Measurements from ENCODE around the gene NFE2. TPM values are rescaled to one million over a fixed set of nuclear protein-coding genes. Genes with fewer than 3 reads are reported as not detected.

The NFE2 gene
- total RNA-seq, 1 experiment from 2014 or later, result 2.4 TPM

GRCh38 chr12:54286042-54287030 is 14.5 kb downstream of the NFE2 start (continued):
- TF ChIP-seq SMAD4 (CRISPR knock-in tag; IDR thresholded peaks at IDR 0.05) (no peak), EMX1 (CRISPR knock-in tag; IDR thresholded peaks at IDR 0.05) (peak; percentile 94), ZNF138 (CRISPR knock-in tag; conservative IDR thresholded peaks at IDR 0.05) (no peak), RORB (CRISPR knock-in tag; IDR thresholded peaks at IDR 0.05) (no peak), JAZF1 (CRISPR knock-in tag; IDR thresholded peaks at IDR 0.05) (no peak), FOXP4 (CRISPR knock-in tag; IDR thresholded peaks at IDR 0.05) (no peak), ZNF671 (CRISPR knock-in tag; IDR thresholded peaks at IDR 0.05) (peak; percentile 96)
- TF ChIP-seq, protein P1, sequence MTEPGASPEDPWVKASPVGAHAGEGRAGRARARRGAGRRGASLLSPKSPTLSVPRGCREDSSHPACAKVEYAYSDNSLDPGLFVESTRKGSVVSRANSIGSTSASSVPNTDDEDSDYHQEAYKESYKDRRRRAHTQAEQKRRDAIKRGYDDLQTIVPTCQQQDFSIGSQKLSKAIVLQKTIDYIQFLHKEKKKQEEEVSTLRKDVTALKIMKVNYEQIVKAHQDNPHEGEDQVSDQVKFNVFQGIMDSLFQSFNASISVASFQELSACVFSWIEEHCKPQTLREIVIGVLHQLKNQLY (CRISPR knock-in tag; IDR thresholded peaks at IDR 0.05), result no peak
- TF ChIP-seq, protein P2, sequence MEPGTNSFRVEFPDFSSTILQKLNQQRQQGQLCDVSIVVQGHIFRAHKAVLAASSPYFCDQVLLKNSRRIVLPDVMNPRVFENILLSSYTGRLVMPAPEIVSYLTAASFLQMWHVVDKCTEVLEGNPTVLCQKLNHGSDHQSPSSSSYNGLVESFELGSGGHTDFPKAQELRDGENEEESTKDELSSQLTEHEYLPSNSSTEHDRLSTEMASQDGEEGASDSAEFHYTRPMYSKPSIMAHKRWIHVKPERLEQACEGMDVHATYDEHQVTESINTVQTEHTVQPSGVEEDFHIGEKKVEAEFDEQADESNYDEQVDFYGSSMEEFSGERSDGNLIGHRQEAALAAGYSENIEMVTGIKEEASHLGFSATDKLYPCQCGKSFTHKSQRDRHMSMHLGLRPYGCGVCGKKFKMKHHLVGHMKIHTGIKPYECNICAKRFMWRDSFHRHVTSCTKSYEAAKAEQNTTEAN (CRISPR knock-in tag; IDR thresholded peaks at IDR 0.05), result no peak
- TF ChIP-seq, protein P3, sequence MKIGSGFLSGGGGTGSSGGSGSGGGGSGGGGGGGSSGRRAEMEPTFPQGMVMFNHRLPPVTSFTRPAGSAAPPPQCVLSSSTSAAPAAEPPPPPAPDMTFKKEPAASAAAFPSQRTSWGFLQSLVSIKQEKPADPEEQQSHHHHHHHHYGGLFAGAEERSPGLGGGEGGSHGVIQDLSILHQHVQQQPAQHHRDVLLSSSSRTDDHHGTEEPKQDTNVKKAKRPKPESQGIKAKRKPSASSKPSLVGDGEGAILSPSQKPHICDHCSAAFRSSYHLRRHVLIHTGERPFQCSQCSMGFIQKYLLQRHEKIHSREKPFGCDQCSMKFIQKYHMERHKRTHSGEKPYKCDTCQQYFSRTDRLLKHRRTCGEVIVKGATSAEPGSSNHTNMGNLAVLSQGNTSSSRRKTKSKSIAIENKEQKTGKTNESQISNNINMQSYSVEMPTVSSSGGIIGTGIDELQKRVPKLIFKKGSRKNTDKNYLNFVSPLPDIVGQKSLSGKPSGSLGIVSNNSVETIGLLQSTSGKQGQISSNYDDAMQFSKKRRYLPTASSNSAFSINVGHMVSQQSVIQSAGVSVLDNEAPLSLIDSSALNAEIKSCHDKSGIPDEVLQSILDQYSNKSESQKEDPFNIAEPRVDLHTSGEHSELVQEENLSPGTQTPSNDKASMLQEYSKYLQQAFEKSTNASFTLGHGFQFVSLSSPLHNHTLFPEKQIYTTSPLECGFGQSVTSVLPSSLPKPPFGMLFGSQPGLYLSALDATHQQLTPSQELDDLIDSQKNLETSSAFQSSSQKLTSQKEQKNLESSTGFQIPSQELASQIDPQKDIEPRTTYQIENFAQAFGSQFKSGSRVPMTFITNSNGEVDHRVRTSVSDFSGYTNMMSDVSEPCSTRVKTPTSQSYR (CRISPR knock-in tag; IDR thresholded peaks at IDR 0.05), result no peak

GRCh38 chr12:54285150-54286041 is 15.4 kb downstream of the NFE2 start:
- Mint-ChIP-seq H3K27me3 (ENCODE audit: low read depth) (no peaks in the 10 kb centered on the region), H3K36me3 (no peaks in the 10 kb centered on the region; the same call in 1 of the 2 replicates), H3K9me3 (no peaks in the 10 kb centered on the region), H3K4me3 (peak overlapping the region; percentile 10), H3K4me1 (peaks cover 41% of the 10 kb centered on the region), H3K27ac (peak overlapping the region; percentile 81)
- no peak for DNase-seq (ENCODE audit: low spot score)
- ATAC-seq, result no peak
- ChIA-PET POLR2A (interaction anchor here (0.6 to 3.9 kb wide), 7 partner anchors 11 to 74 kb away, joined by 4 to 23 read pairs (median 6); partner anchors contain the start of genes COPZ1 and NFE2), CTCF (interaction anchor here (1.8 to 2.6 kb wide), 5 partner anchors 15 to 85 kb away, joined by 3 to 12 read pairs (median 7); partner anchors contain the start of genes COPZ1 and NFE2)
- TF ChIP-seq ZNF532 (CRISPR knock-in tag; IDR thresholded peaks at IDR 0.05; ENCODE audit: borderline replicate concordance) (0 out of 2 replicates have a peak, but pooled peaks have one; percentile 73), SOX15 (CRISPR knock-in tag; IDR thresholded peaks at IDR 0.05) (no peak), ATF1 (CRISPR knock-in tag; IDR thresholded peaks at IDR 0.05) (no peak), EMX1 (CRISPR knock-in tag; IDR thresholded peaks at IDR 0.05) (peak; percentile 82), OVOL2 (CRISPR knock-in tag; IDR thresholded peaks at IDR 0.05; ENCODE audit: borderline replicate concordance) (no peak)
- TF ChIP-seq, protein P4, sequence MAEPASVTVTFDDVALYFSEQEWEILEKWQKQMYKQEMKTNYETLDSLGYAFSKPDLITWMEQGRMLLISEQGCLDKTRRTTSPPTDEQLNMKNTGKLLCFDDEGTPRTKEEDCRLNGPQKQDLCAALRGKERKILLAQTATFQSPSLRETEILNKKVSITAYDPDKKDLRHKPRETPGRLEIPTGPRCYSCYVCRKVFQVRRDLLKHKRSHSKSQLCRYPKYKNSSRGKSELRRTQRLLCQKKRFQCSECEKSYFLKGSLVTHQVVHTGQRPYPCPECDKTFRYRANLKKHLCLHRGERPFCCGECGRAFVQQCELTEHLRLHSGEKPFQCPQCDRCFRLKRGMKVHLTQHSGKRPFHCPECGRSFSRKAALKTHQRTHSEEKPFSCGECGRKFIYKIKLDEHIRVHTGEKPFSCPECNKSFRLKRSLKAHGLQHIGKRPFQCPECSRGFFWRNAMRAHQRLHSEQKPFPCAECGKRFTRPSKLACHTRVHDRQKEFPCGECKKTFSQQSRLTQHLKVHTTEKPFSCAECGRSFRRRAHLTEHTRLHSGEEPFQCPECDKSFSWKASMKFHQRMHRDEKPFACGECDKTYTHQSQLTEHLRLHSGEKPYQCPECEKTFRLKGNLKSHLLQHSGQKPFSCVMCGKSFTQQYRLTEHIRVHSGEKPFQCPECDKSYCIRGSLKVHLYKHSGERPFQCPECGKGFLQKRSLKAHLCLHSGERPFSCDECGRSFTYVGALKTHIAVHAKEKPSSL (CRISPR knock-in tag; conservative IDR thresholded peaks at IDR 0.05), result peak; percentile 89; the same call in 1 of the 2 replicates
- TF ChIP-seq, protein P5, sequence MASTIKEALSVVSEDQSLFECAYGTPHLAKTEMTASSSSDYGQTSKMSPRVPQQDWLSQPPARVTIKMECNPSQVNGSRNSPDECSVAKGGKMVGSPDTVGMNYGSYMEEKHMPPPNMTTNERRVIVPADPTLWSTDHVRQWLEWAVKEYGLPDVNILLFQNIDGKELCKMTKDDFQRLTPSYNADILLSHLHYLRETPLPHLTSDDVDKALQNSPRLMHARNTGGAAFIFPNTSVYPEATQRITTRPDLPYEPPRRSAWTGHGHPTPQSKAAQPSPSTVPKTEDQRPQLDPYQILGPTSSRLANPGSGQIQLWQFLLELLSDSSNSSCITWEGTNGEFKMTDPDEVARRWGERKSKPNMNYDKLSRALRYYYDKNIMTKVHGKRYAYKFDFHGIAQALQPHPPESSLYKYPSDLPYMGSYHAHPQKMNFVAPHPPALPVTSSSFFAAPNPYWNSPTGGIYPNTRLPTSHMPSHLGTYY (CRISPR knock-in tag; IDR thresholded peaks at IDR 0.05), result peak; percentile 94; the same call in 1 of the 2 replicates
